Ishikawa (cell line): ENCODE data around the gene FEV.

ENCODE experiments used
- EP300 ChIP-seq: IDR thresholded peaks from 2 replicates; pipeline ENCODE4 v1.6.1; 2012; ENCODE audit warnings: borderline replicate concordance
- FOXM1 ChIP-seq: IDR thresholded peaks from 2 replicates; pipeline ENCODE4 v1.6.1; 2012; ENCODE audit warnings: low read depth, borderline replicate concordance
- MAX ChIP-seq: IDR thresholded peaks from 2 replicates; pipeline ENCODE4 v1.6.1; 2012
- RAD21 ChIP-seq: IDR thresholded peaks from 2 replicates; pipeline ENCODE4 v1.6.1; 2012; ENCODE audit warnings: low read depth
- REST ChIP-seq: IDR thresholded peaks from 2 replicates; pipeline ENCODE4 v1.6.1; 2012; ENCODE audit warnings: low read depth, mild to moderate bottlenecking
- TAF1 ChIP-seq: IDR thresholded peaks from 2 replicates; pipeline ENCODE4 v1.6.1; 2012; ENCODE audit warnings: low read depth, mild to moderate bottlenecking
- TEAD4 ChIP-seq: IDR thresholded peaks from 2 replicates; pipeline ENCODE4 v1.6.1; 2012

GRCh38 chr2:218985325-218986091 is 524 bp upstream of the FEV start:
- TF ChIP-seq FOXM1 (no peak), TAF1 (no peak), TEAD4 (no peak), EP300 (no peak), MAX (no peak), REST (no peak), RAD21 (no peak)
